RWPE1 (cell line): ENCODE results near the gene ELAC2.
A peak's percentile ranks its signal among the peaks of the same experiment; 100 is the strongest.

Experiments
- CTCF ChIA-PET: fragments of 350-600 bp; sonication (Branson Sonifier 250); formaldehyde crosslinking; extraction: SDS; loops from one replicate; lab custom pipeline; 2021; lab: Yijun Ruan, JAX
- POLR2A ChIA-PET: fragments of 400-600 bp; formaldehyde crosslinking; extraction: SDS; loops from one replicate; lab custom pipeline; 2020; ENCODE audit warnings: antibody characterized with exemption; ENCODE audit not compliant: low non-redundant PET; lab: Yijun Ruan, JAX
- DNase-seq: peaks from one replicate; pipeline ENCODE4 v3.0.0; 2012; ENCODE audit warnings: low spot score
- H3K27ac ChIP-seq: fragments of 450-650 bp; 2 replicates; pipeline ENCODE4 v1.5.1; 2017
- TF ChIP-seq, protein P1 (sequence below): fragments of 450-650 bp; conservative IDR thresholded peaks from 2 replicates; pipeline ENCODE4 v1.5.1; 2017; ENCODE audit warnings: low read depth, mild to moderate bottlenecking

ELAC2 gene

DNA sequence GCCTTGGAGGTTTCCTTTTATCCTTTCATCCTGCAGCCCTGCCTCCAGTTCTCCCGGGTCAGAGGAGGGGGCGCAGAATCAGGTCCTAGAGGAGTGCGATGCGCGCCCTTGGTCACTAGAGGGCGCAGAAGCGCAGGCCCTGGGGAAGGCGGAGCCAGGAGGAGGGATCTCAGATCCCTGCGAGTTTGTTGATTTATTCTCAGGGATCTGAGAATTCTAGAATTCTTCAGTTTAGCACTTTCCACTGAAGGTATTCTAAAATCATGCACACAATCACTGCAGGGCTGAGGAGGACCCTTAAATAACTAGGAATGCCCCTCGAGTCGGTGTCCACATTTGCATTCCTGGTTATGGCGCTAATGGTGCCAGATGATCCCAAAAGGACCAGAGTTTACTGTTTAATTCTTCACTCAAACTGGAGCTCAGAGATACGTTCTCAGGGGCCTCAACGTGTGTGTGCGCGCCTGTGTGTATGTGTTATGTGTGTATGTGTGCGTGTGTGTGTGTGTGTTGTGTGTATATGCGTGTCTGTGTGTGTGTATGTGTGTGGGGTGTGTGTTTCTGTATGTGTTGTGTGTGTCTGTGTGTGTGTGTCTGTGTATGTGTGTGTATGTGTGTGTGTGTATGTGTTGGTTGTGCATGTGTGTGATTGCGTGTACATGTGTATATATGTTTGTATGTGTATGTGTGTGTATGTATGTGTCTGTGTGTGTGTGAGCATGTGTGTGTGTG is 6.9 kb upstream of the ELAC2 start:
- ChIA-PET POLR2A (no interaction called here), CTCF (interaction anchor here (0.7 kb wide), 2 partner anchors 16 to 171 kb away, joined by 5 to 6 read pairs; no protein-coding TSS in a partner anchor)
- TF ChIP-seq, protein P1, sequence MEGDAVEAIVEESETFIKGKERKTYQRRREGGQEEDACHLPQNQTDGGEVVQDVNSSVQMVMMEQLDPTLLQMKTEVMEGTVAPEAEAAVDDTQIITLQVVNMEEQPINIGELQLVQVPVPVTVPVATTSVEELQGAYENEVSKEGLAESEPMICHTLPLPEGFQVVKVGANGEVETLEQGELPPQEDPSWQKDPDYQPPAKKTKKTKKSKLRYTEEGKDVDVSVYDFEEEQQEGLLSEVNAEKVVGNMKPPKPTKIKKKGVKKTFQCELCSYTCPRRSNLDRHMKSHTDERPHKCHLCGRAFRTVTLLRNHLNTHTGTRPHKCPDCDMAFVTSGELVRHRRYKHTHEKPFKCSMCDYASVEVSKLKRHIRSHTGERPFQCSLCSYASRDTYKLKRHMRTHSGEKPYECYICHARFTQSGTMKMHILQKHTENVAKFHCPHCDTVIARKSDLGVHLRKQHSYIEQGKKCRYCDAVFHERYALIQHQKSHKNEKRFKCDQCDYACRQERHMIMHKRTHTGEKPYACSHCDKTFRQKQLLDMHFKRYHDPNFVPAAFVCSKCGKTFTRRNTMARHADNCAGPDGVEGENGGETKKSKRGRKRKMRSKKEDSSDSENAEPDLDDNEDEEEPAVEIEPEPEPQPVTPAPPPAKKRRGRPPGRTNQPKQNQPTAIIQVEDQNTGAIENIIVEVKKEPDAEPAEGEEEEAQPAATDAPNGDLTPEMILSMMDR, result peak; percentile 98
- DNase-seq, result peak; percentile 69
- H3K27ac ChIP-seq, result no peak overlapping the region

DNA sequence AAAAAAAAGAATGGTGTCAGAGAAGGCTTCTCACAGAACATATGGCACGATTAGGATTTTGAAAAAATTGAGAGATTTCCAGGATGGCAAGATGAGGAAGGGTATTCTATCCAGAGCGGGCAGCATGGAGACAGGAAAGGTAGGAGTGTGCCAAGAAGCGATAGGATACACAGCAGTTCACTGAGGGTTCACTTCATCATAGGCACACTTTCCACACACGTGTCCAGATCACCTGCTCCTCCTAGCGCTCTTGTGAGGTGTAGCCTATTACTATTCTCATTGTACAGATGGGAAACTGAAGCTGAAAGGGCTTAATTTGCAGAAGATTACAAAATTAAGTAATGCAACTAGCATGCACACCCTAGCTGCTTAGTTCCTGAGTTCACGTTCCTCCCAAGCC is 6.2 kb upstream of the ELAC2 start:
- ChIA-PET POLR2A (no interaction called here), CTCF (interaction anchor here (0.6 to 0.7 kb wide), 2 partner anchors 171 to 347 kb away, joined by 3 to 6 read pairs; no protein-coding TSS in a partner anchor)
- H3K27ac ChIP-seq, result no peak overlapping the region
- TF ChIP-seq, protein P1, result no peak
- no peak for DNase-seq

DNA sequence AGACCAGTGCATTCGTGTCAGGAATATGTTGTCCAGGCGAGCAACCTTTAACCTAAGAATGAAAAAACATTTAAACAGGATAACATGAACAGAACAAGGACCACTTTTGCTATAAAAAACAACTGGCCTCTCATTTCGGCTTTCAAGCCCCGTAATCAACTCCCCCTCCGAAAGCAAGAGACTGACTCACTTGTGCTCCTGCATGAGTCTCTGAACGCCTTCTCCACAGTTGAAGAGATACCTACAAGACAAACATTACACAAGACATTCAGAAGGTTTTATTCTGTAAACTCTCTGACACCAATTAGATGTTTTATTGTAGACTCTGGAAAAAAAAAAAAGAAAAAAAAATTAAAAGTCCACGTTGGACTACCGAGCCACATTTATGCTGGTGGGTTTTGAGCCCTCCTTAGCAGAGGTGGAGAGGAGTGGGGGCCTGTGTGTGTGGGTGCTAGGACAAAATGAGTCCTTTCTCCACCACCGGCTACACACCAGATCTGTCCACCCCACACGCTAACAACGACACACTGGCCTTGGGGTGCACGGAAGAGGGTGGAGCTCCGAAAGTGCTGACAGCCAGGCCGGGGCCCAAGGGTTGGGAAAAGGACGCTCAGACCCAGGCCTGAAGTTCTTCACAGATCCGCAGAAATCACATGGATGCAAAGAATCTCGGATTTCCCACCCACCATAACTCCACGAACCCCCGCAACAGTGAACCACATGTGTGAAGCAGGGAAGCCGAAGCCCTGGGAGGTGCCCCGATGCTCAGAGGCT is 759 bp downstream of the ELAC2 start:
- peak; percentile 8 for DNase-seq
- CTCF ChIA-PET, result no interaction called here

DNA sequence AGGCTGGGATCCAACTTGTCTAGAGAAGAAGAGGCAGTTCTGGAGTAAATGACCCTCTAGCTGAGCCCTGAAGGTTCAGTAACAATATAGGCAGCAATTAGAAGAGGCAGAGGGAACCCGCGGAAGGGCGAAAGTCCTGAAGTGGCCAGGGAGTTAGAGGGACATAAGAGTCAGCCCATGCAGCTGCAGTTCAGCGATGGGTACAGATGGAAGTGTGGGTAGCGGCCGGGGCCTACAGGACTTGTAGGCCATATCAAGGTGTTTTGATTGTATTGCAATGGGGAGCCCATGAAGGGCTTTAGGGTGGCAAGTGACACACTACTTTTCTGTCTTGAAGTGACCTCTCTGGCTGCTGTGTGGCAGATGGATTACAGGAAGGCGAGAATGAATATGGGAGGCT is 3.0 kb downstream of the ELAC2 start:
- CTCF ChIA-PET, result interaction anchor here (0.5 kb wide), 1 partner anchor 12 kb away, joined by 3 read pairs; no protein-coding TSS in a partner anchor
- H3K27ac ChIP-seq, result no peak overlapping the region
- POLR2A ChIA-PET, result no interaction called here
- no peak for DNase-seq
- TF ChIP-seq, protein P1, result no peak

More for the DNA sequence above, 759 bp downstream of the ELAC2 start:
- POLR2A ChIA-PET, result no interaction called here
- TF ChIP-seq, protein P1, result no peak
- peak overlapping the region; percentile 92 for H3K27ac ChIP-seq

DNA sequence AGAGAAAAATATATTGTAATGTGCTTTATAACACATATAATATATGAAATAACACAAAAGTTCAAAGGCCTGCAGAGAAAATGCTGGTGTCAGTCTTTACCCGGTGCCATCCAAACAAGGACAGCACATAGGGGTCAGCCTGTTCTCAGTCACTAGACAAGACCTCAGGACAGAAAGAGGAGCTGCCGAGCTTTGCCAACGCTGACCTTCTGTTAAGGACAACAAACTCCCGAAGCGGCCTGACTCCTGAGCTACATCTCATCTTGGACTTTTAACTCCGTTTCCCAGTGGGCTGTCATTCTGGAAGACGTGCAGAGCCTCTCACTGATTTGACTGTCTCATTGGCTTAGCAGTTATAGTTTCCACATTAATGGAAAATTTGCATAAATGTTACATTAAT is 6.9 kb downstream of the ELAC2 start:
- H3K27ac ChIP-seq, result no peak overlapping the region
- ChIA-PET CTCF (no interaction called here), POLR2A (no interaction called here)
- DNase-seq, result no peak
- TF ChIP-seq, protein P1, result no peak

DNA sequence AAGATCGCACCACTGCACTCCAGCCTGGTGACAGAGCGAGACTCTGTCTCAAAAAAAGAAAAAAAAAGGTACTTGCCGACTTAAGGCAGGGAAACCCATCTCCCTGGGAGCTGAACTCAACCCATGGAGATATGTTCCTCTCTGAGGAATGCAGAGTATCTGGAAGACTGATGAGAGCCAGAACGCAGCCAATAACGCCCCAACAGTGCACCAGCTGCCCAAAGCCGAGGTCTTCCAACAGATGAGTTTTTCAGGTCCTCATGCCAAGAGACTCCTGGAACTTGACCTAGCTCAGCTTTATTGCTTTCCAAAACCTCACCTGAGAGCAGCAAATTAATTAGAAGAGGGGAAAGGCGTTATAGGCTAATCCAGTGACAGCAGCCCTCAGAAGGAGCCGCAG is 9.4 kb downstream of the ELAC2 start:
- POLR2A ChIA-PET, result no interaction called here
- no peak overlapping the region for H3K27ac ChIP-seq
- no peak for DNase-seq
- CTCF ChIA-PET, result interaction anchor here (0.6 kb wide), 1 partner anchor 79 kb away, joined by 3 read pairs; no protein-coding TSS in a partner anchor
- TF ChIP-seq, protein P1, result no peak
